IMR-90 (cell line): ENCODE measurements around the gene VRTN.

Experiments used
- CEBPB ChIP-seq: IDR thresholded peaks from 2 replicates; pipeline ENCODE4 v1.6.1; 2012; ENCODE audit warnings: low read depth, low read length, improper control_type of control experiment
- CHD1 ChIP-seq: IDR thresholded peaks from 2 replicates; pipeline ENCODE4 v1.6.1; 2012; ENCODE audit warnings: low read depth, low read length, improper control_type of control experiment
- CTCF ChIP-seq: conservative IDR thresholded peaks from 2 replicates; pipeline ENCODE4 v1.5.1; 2012; ENCODE audit warnings: mild to moderate bottlenecking, low read depth, low read length, improper control_type of control experiment
- ELK1 ChIP-seq: fragments of 150-350 bp; IDR thresholded peaks from 2 replicates; pipeline ENCODE4 v1.6.1; 2016; ENCODE audit warnings: low read depth, mild to moderate bottlenecking, low read length, moderate library complexity, borderline replicate concordance
- FOS ChIP-seq: fragments of 150-350 bp; IDR thresholded peaks from 2 replicates; pipeline ENCODE4 v1.6.1; 2016; ENCODE audit warnings: low read depth, low read length
- MAZ ChIP-seq: IDR thresholded peaks from 2 replicates; pipeline ENCODE4 v1.6.1; 2012; ENCODE audit warnings: low read depth, mild to moderate bottlenecking, low read length, improper control_type of control experiment, moderate library complexity, borderline replicate concordance
- MXI1 ChIP-seq: IDR thresholded peaks from 2 replicates; pipeline ENCODE4 v1.6.1; 2012; ENCODE audit warnings: low read depth, mild to moderate bottlenecking, low read length, moderate library complexity, borderline replicate concordance
- POLR2A ChIP-seq: IDR thresholded peaks from 2 replicates; pipeline ENCODE4 v1.6.1; 2012; ENCODE audit warnings: mild to moderate bottlenecking, low read depth, low read length
- RAD21 ChIP-seq: IDR thresholded peaks from 2 replicates; pipeline ENCODE4 v1.6.1; 2012; ENCODE audit warnings: low read length, improper control_type of control experiment
- SMC3 ChIP-seq: fragments of 150-350 bp; IDR thresholded peaks from 2 replicates; pipeline ENCODE4 v1.6.1; 2016; ENCODE audit warnings: low read depth, mild to moderate bottlenecking, antibody characterized with exemption, low read length, moderate library complexity

- no peak for TF ChIP-seq FOS
- TF ChIP-seq CTCF, result no peak
- no peak for TF ChIP-seq RAD21
- no peak for TF ChIP-seq POLR2A
- no peak for TF ChIP-seq CHD1
- no peak for TF ChIP-seq ELK1
- no peak for TF ChIP-seq CEBPB
- TF ChIP-seq MXI1, result no peak
- TF ChIP-seq SMC3, result no peak
- no peak for TF ChIP-seq MAZ
Measured at GRCh38 chr14:74400031-74400685, 51.9 kb downstream of the VRTN start.
